Measurements from ENCODE around the gene PPFIA1. TPM values are rescaled to one million over a fixed set of nuclear protein-coding genes. Genes with fewer than 3 reads are reported as not detected.

Gene PPFIA1
- total RNA-seq, 4 donors from 2014 or later, result 46.3 to 51.5 (median 47.2) TPM

DNA sequence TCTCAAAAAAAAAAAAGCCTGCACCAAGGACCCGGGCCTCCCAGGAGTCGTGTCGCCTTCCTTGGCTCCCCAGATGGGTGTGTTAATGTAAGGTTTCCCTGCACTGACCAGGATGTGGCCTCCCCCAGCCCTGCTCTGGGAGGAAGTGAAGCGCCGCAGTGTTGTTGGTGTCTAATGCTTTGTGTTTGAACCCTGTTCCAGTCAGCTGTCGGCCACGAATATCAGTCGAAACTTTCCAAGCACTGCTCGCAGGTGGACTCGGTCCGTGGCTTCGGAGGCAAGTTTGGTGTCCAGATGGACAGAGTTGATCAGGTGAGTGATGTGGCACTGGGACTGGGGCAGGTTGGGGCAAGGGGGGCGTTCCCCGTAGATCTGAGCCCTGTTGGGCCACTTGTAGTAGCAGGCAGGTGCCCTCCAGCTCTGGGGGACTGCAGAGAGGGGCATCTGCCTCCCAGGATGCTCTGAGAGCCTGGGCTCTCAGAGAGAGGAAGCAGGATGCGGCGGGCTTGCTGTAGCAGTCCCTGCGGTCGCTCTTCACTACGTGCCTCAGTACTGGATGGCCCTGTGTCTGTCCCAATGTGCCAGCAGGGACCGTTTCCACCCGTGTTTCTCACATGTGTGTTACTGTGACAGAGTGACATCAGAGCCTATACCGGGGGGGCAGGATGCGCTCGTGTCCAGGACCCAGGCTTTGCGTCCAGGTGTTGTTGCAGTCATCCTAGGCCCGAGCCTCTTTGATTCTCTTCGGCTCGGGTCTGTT lies 144.0 kb downstream of the PPFIA1 start:
- 92% methylated on average over 25 of the region's 28 CpGs for WGBS
- TF ChIP-seq POLR2A (IDR thresholded peaks at IDR 0.05; ENCODE audit: low read depth) (no peak), EP300 (IDR thresholded peaks at IDR 0.05) (no peak), POLR2AphosphoS5 (IDR thresholded peaks at IDR 0.05) (no peak)
- TF ChIP-seq, protein P1, sequence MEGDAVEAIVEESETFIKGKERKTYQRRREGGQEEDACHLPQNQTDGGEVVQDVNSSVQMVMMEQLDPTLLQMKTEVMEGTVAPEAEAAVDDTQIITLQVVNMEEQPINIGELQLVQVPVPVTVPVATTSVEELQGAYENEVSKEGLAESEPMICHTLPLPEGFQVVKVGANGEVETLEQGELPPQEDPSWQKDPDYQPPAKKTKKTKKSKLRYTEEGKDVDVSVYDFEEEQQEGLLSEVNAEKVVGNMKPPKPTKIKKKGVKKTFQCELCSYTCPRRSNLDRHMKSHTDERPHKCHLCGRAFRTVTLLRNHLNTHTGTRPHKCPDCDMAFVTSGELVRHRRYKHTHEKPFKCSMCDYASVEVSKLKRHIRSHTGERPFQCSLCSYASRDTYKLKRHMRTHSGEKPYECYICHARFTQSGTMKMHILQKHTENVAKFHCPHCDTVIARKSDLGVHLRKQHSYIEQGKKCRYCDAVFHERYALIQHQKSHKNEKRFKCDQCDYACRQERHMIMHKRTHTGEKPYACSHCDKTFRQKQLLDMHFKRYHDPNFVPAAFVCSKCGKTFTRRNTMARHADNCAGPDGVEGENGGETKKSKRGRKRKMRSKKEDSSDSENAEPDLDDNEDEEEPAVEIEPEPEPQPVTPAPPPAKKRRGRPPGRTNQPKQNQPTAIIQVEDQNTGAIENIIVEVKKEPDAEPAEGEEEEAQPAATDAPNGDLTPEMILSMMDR (IDR thresholded peaks at IDR 0.05), result no peak
- DNase-seq (ENCODE audit: extremely low spot score), result no peak
- Histone ChIP-seq H3K27me3 (no peaks in the 10 kb centered on the region), H3K27ac (replicated peaks in 1 of 4) (peak overlapping the region in 1 of 4 donors; percentile 60), H3K4me3 (no peak overlapping the region), H3K9me3 (no peaks in the 10 kb centered on the region), H3K36me3 (peaks cover 92 to 100% (median 100%) of the 10 kb centered on the region in 4 donors), H3K4me1 (peaks cover 0 to 10% (median 2%) of the 10 kb centered on the region in 4 donors)
- intact Hi-C loops (cut with DNase I), result no loop called here

DNA sequence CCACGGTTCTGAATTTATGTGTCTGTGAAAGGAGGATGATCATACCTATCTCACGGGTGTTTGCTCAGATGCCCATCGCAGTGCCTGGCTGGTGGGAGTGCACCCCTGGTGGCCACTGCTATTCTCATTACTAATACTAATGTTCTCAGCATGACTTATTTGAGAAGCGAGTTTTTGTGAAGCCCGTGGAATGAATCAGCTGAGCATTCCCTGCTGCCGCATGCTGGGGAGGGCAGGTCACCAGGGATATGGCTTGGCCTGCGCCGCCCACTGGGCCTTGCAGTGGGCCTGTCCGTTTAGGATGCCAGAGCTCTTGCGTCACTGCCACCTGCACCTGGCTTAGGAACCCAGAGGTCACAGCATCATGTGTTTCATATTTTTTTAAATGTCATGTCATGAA lies 144.7 kb downstream of the PPFIA1 start:
- DNase-seq (ENCODE audit: extremely low spot score), result no peak
- peaks cover 92 to 100% (median 100%) of the 10 kb centered on the region in 4 donors for H3K36me3 ChIP-seq
- 79% methylated on average over 8 of the region's 10 CpGs for WGBS
- intact Hi-C loops (cut with DNase I), result no loop called here
- H3K4me3 ChIP-seq, result no peak overlapping the region
- TF ChIP-seq POLR2A (IDR thresholded peaks at IDR 0.05; ENCODE audit: low read depth) (no peak), POLR2AphosphoS5 (IDR thresholded peaks at IDR 0.05) (no peak), EP300 (IDR thresholded peaks at IDR 0.05) (no peak)
- TF ChIP-seq, protein P1 (IDR thresholded peaks at IDR 0.05), result peak in 1 of 3 experiments; percentile 2
- H3K9me3 ChIP-seq, result no peaks in the 10 kb centered on the region
- peaks cover 0 to 10% (median 0%) of the 10 kb centered on the region in 4 donors for H3K4me1 ChIP-seq
- no peaks in the 10 kb centered on the region for H3K27me3 ChIP-seq
- peak overlapping the region in 1 of 4 donors; percentile 60 for H3K27ac ChIP-seq (replicated peaks in 1 of 4)

DNA sequence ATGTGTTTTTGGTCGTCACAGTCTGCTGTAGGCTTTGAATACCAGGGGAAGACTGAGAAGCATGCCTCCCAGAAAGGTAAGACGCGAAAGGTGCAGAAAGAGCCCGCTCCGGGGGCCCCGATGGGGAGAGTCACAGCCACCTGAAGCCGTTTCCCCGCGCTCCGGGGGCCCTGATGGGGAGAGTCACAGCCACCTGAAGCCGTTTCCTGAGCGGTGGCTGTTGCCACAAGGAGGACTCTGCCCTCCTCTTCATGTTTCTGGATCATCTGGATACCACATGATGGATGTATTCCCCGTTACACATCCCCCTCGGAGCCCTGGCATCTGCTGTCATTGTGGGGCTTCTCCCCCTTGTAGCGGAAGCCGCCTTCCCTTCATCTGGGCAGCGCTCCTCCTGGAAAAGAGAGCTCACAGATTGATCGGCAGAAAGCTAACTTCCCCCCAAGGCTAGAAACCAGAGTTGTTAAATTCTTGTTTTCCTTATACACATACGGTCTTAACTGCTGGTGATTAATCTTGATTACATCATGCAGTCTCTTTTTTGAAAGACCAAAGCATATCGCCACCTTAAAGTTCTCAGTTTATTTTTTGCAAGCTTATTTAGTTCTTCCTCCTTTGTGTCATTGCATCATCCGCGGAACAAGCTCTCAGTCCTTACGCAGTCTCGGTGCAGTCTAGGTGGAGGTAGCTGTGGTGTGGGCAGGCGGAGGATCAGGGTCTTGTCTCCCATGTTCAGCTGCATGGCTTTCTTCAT lies 145.3 kb downstream of the PPFIA1 start:
- no peak for DNase-seq (ENCODE audit: extremely low spot score)
- H3K4me1 ChIP-seq, result peaks cover 0 to 10% (median 0%) of the 10 kb centered on the region in 4 donors
- TF ChIP-seq, protein P1 (IDR thresholded peaks at IDR 0.05), result no peak
- TF ChIP-seq POLR2A (IDR thresholded peaks at IDR 0.05; ENCODE audit: low read depth), result no peak
- no peak for TF ChIP-seq POLR2AphosphoS5 (IDR thresholded peaks at IDR 0.05)
- TF ChIP-seq EP300 (IDR thresholded peaks at IDR 0.05), result no peak
- intact Hi-C loops (cut with DNase I), result no loop called here
- no peaks in the 10 kb centered on the region for H3K27me3 ChIP-seq
- no peaks in the 10 kb centered on the region for H3K9me3 ChIP-seq
- WGBS, result 79% methylated on average over 21 of the region's 25 CpGs
- H3K27ac ChIP-seq (replicated peaks in 1 of 4), result peak overlapping the region in 1 of 4 donors; percentile 60
- H3K36me3 ChIP-seq, result peaks cover 92 to 100% (median 100%) of the 10 kb centered on the region in 4 donors
- H3K4me3 ChIP-seq, result no peak overlapping the region

DNA sequence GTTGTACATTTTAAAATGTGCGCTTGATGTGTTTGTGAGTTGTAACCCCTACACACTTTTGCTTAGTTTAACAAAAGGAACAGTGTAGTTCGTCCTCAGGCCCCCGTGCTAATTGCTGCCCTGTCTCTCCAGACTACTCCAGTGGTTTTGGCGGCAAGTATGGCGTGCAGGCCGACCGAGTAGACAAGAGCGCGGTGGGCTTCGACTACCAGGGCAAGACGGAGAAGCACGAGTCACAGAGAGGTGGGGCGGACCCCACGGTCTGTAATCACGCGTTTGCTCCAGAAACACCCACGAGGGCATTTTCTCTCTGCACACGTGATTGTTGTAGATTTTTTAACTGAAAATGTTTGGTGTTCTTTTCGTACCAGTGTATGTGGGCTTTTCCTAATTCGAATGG lies 146.4 kb downstream of the PPFIA1 start:
- intact Hi-C loops (cut with DNase I), result no loop called here
- TF ChIP-seq EP300 (IDR thresholded peaks at IDR 0.05), result no peak
- TF ChIP-seq POLR2AphosphoS5 (IDR thresholded peaks at IDR 0.05), result no peak
- H3K36me3 ChIP-seq, result peaks cover 91 to 100% (median 100%) of the 10 kb centered on the region in 4 donors
- H3K4me3 ChIP-seq, result no peak overlapping the region
- H3K27me3 ChIP-seq, result no peaks in the 10 kb centered on the region
- peaks cover 0 to 10% (median 0%) of the 10 kb centered on the region in 4 donors for H3K4me1 ChIP-seq
- no peak for DNase-seq (ENCODE audit: extremely low spot score)
- no peak overlapping the region for H3K27ac ChIP-seq (replicated peaks in 1 of 4)
- 95% methylated on average over 20 of the region's 20 CpGs for WGBS
- no peaks in the 10 kb centered on the region for H3K9me3 ChIP-seq

DNA sequence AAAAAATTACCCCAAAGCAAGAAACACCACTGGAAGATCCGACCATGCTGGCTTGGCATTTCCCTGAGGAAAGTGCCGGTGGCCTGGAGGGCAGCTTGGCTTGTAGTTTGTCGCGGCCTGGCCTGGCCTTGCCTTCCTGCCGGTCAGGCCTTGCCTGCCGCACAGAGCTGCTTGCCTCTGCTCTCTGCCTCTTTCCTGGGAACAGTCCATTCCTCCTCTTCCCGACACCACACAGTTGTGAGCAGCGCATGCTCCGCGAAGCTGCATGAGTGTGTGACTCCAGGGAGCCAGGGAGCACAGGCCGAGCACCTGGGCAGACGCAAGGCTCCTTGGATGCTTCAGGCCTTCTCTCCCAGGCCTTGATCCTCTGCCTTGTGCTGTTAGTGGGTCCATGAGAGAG lies 147.6 kb downstream of the PPFIA1 start:
- intact Hi-C loops (cut with DNase I), result no loop called here
- WGBS, result 92% methylated on average over 12 of the region's 12 CpGs
- TF ChIP-seq, protein P1 (IDR thresholded peaks at IDR 0.05), result no peak
- no peak for TF ChIP-seq POLR2A (IDR thresholded peaks at IDR 0.05; ENCODE audit: low read depth)
- no peak for TF ChIP-seq EP300 (IDR thresholded peaks at IDR 0.05)
- peak in 1 of 2 donors; percentile 8 for TF ChIP-seq POLR2AphosphoS5 (IDR thresholded peaks at IDR 0.05)
- Histone ChIP-seq H3K27me3 (no peaks in the 10 kb centered on the region), H3K4me1 (peaks cover 0 to 10% (median 0%) of the 10 kb centered on the region in 4 donors), H3K27ac (replicated peaks in 1 of 4) (no peak overlapping the region), H3K9me3 (no peaks in the 10 kb centered on the region), H3K36me3 (peaks cover 93 to 100% (median 100%) of the 10 kb centered on the region in 4 donors), H3K4me3 (no peak overlapping the region)
- DNase-seq (ENCODE audit: extremely low spot score), result no peak
